Panc1 (cell line): ENCODE measurements around the gene IL1R1. TPM values are rescaled to one million over a fixed set of nuclear protein-coding genes. Genes with fewer than 3 reads are reported as not detected.

Experiments
- ATAC-seq: fragments of 200-7000 bp; cut with Tn5 transposase; 2 replicates; pipeline ENCODE4 v1.9.1; 2020; ENCODE audit warnings: mild to moderate bottlenecking, moderate library complexity
- BruUV-seq: library from RNA; stranded (reverse); fragments of 400-500 nt; replicated peaks from 2 replicates; lab custom pipeline; 2021; lab: Mats Ljungman, UMichigan
- CTCF ChIA-PET: fragments of 300-600 bp; sonication (Branson Sonifier 250); formaldehyde crosslinking; loops from one replicate; lab custom pipeline; 2022; ENCODE audit warnings: antibody characterized with exemption; lab: Charles Lee
- POLR2A ChIA-PET: fragments of 300-600 bp; sonication (Branson Sonifier 250); formaldehyde crosslinking; loops from one replicate; lab custom pipeline; 2022; ENCODE audit warnings: antibody characterized with exemption; lab: Charles Lee
- DNase-seq: peaks from one replicate; pipeline ENCODE4 v3.0.0-alpha.2; 2010; ENCODE audit warnings: low read depth, low spot score
- H3K27ac ChIP-seq: 2 replicates; pipeline ENCODE4 v1.5.1; 2011; ENCODE audit warnings: mild to moderate bottlenecking, low read length, inconsistent platforms
- H3K27me3 ChIP-seq: fragments of 200-500 bp; sonication (Bioruptor generic); 2 replicates; pipeline ENCODE4 v1.6.0; 2014; ENCODE audit warnings: low read length, inconsistent platforms; ENCODE audit not compliant: control insufficient read depth, insufficient read depth
- H3K36me3 ChIP-seq: fragments of 200-500 bp; sonication (Bioruptor generic); 2 replicates; pipeline ENCODE4 v1.5.1; 2014; ENCODE audit warnings: inconsistent platforms, mild to moderate bottlenecking, low read length, moderate library complexity; ENCODE audit not compliant: control insufficient read depth, insufficient read depth
- H3K4me1 ChIP-seq: 2 replicates; pipeline ENCODE4 v1.5.1; 2011; ENCODE audit warnings: inconsistent platforms, mild to moderate bottlenecking, low read length, moderate library complexity; ENCODE audit not compliant: control insufficient read depth, insufficient read depth
- H3K4me3 ChIP-seq, 2 experiments: 2 replicates each; pipeline ENCODE4 v1.5.1; 2011 to 2012; ENCODE audit warnings: low read depth in 2 of 2, low read length in 2 of 2, mild to moderate bottlenecking in 2 of 2, inconsistent platforms in 1 of 2, moderate library complexity in 1 of 2
- H3K9me3 ChIP-seq: fragments of 200-500 bp; sonication (Bioruptor generic); 2 replicates; pipeline ENCODE4 v1.5.1; 2014; ENCODE audit warnings: low read depth, mild to moderate bottlenecking, inconsistent platforms, low read length, moderate library complexity; ENCODE audit not compliant: control insufficient read depth, insufficient read depth
- CTCF ChIP-seq: fragments of 450-650 bp; IDR thresholded peaks from 2 replicates; pipeline ENCODE4 v1.5.1; 2017; ENCODE audit warnings: mild to moderate bottlenecking
- POLR2AphosphoS5 ChIP-seq: IDR thresholded peaks from 2 replicates; pipeline ENCODE4 v1.6.1; 2012; ENCODE audit warnings: mild to moderate bottlenecking, low read depth, low read length, moderate library complexity
- SIN3A ChIP-seq: IDR thresholded peaks from 2 replicates; pipeline ENCODE4 v1.6.1; 2012; ENCODE audit warnings: low read depth, mild to moderate bottlenecking, low read length, moderate library complexity, borderline replicate concordance; ENCODE audit not compliant: insufficient read depth
- TCF7L2 ChIP-seq: IDR thresholded peaks from 2 replicates; pipeline ENCODE4 v1.6.1; 2011; ENCODE audit warnings: mild to moderate bottlenecking, low read depth, low read length, inconsistent platforms
- in situ Hi-C: cut with HindIII; loops from 2 replicates; pipeline ENCODE4 v1.10.0; 2016; ENCODE audit warnings: low sequenced_read_pairs, low pct_unique_long_range_greater_than_20kb
- intact Hi-C: fragments of 100-400 bp; cut with micrococcal nuclease; formaldehyde crosslinking; loops from one replicate; pipeline ENCODE4 v1.10.0; 2022; ENCODE audit not compliant: unreplicated experiment
- total RNA-seq: library from RNA; stranded (reverse); gene quantifications from one replicate; pipeline ENCODE4 v1.2.1, GENCODE V29; 2021; ENCODE audit not compliant: unreplicated experiment
- TF ChIP-seq, protein P1 (sequence below), 2 experiments: IDR thresholded peaks; 2 replicates each; pipeline ENCODE4 v1.6.1; 2011 to 2012; ENCODE audit warnings: low read depth in 2 of 2, control low read depth in 1 of 2, low read length in 1 of 2, mild to moderate bottlenecking in 1 of 2, moderate library complexity in 1 of 2; ENCODE audit not compliant: insufficient read depth in 1 of 2

IL1R1 gene
- total RNA-seq, 1 experiment from 2014 or later: 7.1 TPM

DNA sequence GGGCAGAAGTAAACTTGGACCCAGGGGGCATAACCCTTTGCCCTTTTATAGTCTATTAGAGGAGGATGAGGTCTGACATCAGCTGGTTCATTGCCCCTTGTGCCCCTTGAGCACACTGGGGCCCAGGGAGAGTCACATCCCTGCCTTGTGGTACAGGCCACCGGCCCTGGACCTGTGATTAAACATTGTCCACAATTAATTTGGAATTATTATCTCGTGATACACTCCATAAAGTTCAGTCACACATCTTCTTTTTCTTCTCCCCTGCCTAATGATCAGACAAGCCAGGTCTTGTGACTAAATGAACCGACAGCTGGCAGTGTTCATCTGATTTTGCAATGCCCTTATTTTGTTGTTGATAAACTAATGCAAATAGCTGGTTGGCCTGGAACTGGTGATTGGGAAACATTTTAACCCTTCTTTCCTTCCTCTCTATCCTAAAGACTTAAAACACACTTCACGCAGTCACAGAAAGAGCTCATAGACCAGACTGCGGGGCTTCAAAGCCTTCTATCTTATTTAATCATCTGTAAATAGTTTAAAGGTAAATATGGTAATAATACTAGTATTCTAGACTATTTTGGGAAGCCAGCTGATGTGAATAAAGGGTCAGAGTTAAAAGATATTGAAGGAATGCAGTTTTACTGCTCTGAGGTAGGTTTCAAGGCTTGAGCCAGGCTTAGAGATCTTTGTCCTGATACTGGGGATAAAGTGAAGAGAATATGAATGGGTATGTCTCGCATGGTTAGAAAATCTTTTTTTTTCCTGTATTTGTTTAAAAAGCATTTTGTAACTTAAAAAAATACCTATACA, 13.4 kb downstream of the IL1R1 start:
- ChIA-PET CTCF (interaction anchor here (0.7 kb wide), 1 partner anchor 14 kb away, joined by 4 read pairs; no protein-coding TSS in a partner anchor), POLR2A (no interaction called here)
- DNase-seq: no peak
- BruUV-seq: no TSS peak
- no peaks in the 10 kb centered on the region for H3K27me3 ChIP-seq
- TF ChIP-seq POLR2AphosphoS5 (no peak), SIN3A (no peak), TCF7L2 (no peak), CTCF (no peak)
- TF ChIP-seq, protein P1, sequence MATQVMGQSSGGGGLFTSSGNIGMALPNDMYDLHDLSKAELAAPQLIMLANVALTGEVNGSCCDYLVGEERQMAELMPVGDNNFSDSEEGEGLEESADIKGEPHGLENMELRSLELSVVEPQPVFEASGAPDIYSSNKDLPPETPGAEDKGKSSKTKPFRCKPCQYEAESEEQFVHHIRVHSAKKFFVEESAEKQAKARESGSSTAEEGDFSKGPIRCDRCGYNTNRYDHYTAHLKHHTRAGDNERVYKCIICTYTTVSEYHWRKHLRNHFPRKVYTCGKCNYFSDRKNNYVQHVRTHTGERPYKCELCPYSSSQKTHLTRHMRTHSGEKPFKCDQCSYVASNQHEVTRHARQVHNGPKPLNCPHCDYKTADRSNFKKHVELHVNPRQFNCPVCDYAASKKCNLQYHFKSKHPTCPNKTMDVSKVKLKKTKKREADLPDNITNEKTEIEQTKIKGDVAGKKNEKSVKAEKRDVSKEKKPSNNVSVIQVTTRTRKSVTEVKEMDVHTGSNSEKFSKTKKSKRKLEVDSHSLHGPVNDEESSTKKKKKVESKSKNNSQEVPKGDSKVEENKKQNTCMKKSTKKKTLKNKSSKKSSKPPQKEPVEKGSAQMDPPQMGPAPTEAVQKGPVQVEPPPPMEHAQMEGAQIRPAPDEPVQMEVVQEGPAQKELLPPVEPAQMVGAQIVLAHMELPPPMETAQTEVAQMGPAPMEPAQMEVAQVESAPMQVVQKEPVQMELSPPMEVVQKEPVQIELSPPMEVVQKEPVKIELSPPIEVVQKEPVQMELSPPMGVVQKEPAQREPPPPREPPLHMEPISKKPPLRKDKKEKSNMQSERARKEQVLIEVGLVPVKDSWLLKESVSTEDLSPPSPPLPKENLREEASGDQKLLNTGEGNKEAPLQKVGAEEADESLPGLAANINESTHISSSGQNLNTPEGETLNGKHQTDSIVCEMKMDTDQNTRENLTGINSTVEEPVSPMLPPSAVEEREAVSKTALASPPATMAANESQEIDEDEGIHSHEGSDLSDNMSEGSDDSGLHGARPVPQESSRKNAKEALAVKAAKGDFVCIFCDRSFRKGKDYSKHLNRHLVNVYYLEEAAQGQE (IDR thresholded peaks at IDR 0.05; ENCODE audit: insufficient read depth in 1 of 2, low read depth in 2 of 2, low read length in 1 of 2): no peak
- H3K9me3 ChIP-seq: no peaks in the 10 kb centered on the region
- H3K27ac ChIP-seq: no peak overlapping the region
- H3K4me1 ChIP-seq: no peaks in the 10 kb centered on the region
- no peaks in the 10 kb centered on the region for H3K36me3 ChIP-seq
- intact Hi-C loops (no loop called here), in situ Hi-C loops (no loop called here)
- no peak overlapping the region for H3K4me3 ChIP-seq
- no peak for ATAC-seq

DNA sequence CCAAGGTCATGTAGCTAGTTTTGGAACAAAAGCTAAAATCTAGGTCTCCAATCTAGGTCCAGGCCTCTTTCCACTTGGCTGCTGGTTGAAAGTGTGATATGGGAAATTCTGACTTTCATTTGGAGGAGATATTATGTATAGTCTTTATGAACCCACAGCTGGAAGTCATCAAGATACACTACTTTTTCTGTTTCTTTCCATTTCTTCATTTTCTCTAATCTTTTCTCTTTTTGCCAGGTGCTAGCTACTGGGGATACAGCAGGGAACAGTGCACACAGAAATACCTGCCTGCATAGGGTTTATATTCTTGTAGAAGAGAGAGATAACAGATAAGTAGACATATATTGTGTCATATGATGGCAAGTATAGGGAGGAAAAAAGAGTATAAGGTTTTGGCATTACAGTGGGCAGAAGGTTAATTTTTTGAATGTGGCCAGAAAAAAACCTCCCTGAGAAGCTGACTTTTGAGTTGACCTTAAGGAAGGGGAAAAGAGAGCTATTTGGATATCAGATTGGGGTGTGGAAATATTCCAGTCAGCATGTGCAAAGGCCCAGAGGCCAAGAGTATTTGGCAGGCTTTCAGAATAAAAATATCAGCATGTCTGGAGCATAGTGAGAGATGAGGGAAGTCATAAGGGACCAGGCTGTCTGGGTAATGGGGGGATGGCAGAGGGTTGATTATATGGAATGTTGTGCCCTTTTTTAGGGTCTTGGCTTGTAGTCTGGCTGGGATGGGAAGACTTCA, 15.6 kb downstream of the IL1R1 start:
- no TSS peak for BruUV-seq
- CTCF ChIA-PET: no interaction called here
- intact Hi-C loops: no loop called here
- no peak for DNase-seq
- no peaks in the 10 kb centered on the region for H3K4me1 ChIP-seq
- H3K27me3 ChIP-seq: no peaks in the 10 kb centered on the region
- no peak overlapping the region for H3K27ac ChIP-seq
- TF ChIP-seq CTCF (no peak), POLR2AphosphoS5 (no peak), SIN3A (no peak), TCF7L2 (no peak)
- TF ChIP-seq, protein P1 (IDR thresholded peaks at IDR 0.05; ENCODE audit: insufficient read depth in 1 of 2, low read depth in 2 of 2, low read length in 1 of 2): no peak
- no peaks in the 10 kb centered on the region for H3K36me3 ChIP-seq
- no peaks in the 10 kb centered on the region for H3K9me3 ChIP-seq
- in situ Hi-C loops: no loop called here
- ATAC-seq: no peak
- no peak overlapping the region for H3K4me3 ChIP-seq
- POLR2A ChIA-PET: no interaction called here
